MCF 10A (cell line): Measurements from ENCODE around the gene DEDD. TPM values are rescaled to one million over a fixed set of nuclear protein-coding genes. Genes with fewer than 3 reads are reported as not detected.
A peak's percentile ranks its signal among the peaks of the same experiment; 100 is the strongest.

Experiments used
- BruUV-seq: library from RNA; stranded (reverse); fragments of 400-500 nt; replicated peaks from 2 replicates; lab custom pipeline; 2021; lab: Mats Ljungman, UMichigan
- CTCF ChIA-PET: fragments of 300-600 bp; sonication (Branson Sonifier 250); formaldehyde crosslinking; extraction: SDS; loops from one replicate; lab custom pipeline; 2021; ENCODE audit warnings: antibody characterized with exemption, inconsistent platforms; lab: Yijun Ruan, JAX
- POLR2A ChIA-PET: fragments of 300-600, 350-650 bp; sonication (Branson Sonifier 250); formaldehyde crosslinking; extraction: SDS; loops from one replicate; lab custom pipeline; 2020; ENCODE audit warnings: antibody characterized with exemption, inconsistent platforms; lab: Yijun Ruan, JAX
- DNase-seq: peaks from one replicate; pipeline ENCODE4 v3.0.0-alpha.2; 2018; ENCODE audit not compliant: unreplicated experiment
- H3K27ac Mint-ChIP-seq: one replicate; pipeline ENCODE4 v1.8.0; 2022; ENCODE audit warnings: mild to moderate bottlenecking, low read depth, mixed read lengths; ENCODE audit not compliant: unreplicated experiment
- H3K27me3 Mint-ChIP-seq: one replicate; pipeline ENCODE4 v1.8.0; 2022; ENCODE audit warnings: mixed read lengths; ENCODE audit not compliant: insufficient read depth, unreplicated experiment
- H3K36me3 Mint-ChIP-seq: one replicate; pipeline ENCODE4 v1.8.0; 2022; ENCODE audit warnings: mild to moderate bottlenecking, moderate library complexity, mixed read lengths; ENCODE audit not compliant: insufficient read depth, unreplicated experiment
- H3K4me1 Mint-ChIP-seq: one replicate; pipeline ENCODE4 v1.8.0; 2022; ENCODE audit warnings: mixed read lengths; ENCODE audit not compliant: insufficient read depth, unreplicated experiment
- H3K4me3 Mint-ChIP-seq: one replicate; pipeline ENCODE4 v1.8.0; 2022; ENCODE audit warnings: mild to moderate bottlenecking, moderate library complexity, mixed read lengths; ENCODE audit not compliant: unreplicated experiment
- H3K9me3 Mint-ChIP-seq: one replicate; pipeline ENCODE4 v1.8.0; 2022; ENCODE audit warnings: mixed read lengths; ENCODE audit not compliant: unreplicated experiment
- CTCF ChIP-seq: fragments of 200-600 bp; IDR thresholded peaks from one replicate; pipeline ENCODE4 v1.8.0; 2022; ENCODE audit warnings: antibody characterized with exemption, mild to moderate bottlenecking; ENCODE audit not compliant: unreplicated experiment
- intact Hi-C: fragments of 100-400 bp; cut with micrococcal nuclease; formaldehyde crosslinking; loops from 2 replicates; pipeline ENCODE4 v1.14.1; 2022
- total RNA-seq: library from RNA; stranded (reverse); gene quantifications from 2 replicates; pipeline ENCODE4 v1.2.3, GENCODE V29; 2022

DEDD gene
- total RNA-seq, 1 experiment from 2014 or later: 73.6 TPM

GRCh38 chr1:161138431-161138830, 6.0 kb upstream of the DEDD start:
- intact Hi-C loops: loop anchor here (10.0 kb wide), 1 partner anchor 94 kb away; the partner anchor contains the start of gene USF1
- DNase-seq: no peak
- CTCF ChIA-PET: interaction anchor here (0.6 to 7.3 kb wide), 27 partner anchors 11 to 520 kb away, joined by 3 to 53 read pairs (median 4); partner anchors contain the start of genes KLHDC9 and USF1

GRCh38 chr1:161137881-161138280, 5.4 kb upstream of the DEDD start:
- Mint-ChIP-seq H3K4me3 (no peak overlapping the region), H3K27ac (no peak overlapping the region), H3K9me3 (no peaks in the 10 kb centered on the region), H3K4me1 (peaks cover 4% of the 10 kb centered on the region), H3K36me3 (peaks cover 32% of the 10 kb centered on the region), H3K27me3 (no peaks in the 10 kb centered on the region)
- DNase-seq: no peak
- BruUV-seq: no TSS peak
- ChIA-PET POLR2A (interaction anchor here (0.8 to 11.8 kb wide), 7 partner anchors 13 to 118 kb away, joined by 3 to 210 read pairs (median 3); partner anchors contain the start of genes F11R, UFC1, USF1 and USP21), CTCF (interaction anchor here (0.5 to 7.3 kb wide), 23 partner anchors 10 to 464 kb away, joined by 3 to 53 read pairs (median 5); partner anchors contain the start of genes KLHDC9 and PPOX)
- intact Hi-C loops: loop anchor here (10.0 kb wide), 1 partner anchor 93 kb away; the partner anchor contains the start of gene USF1
- no peak for TF ChIP-seq CTCF

More at GRCh38 chr1:161138431-161138830, 6.0 kb upstream of the DEDD start:
- TF ChIP-seq CTCF: no peak
- H3K36me3 Mint-ChIP-seq: peaks cover 36% of the 10 kb centered on the region
- no peak overlapping the region for H3K4me3 Mint-ChIP-seq
- H3K9me3 Mint-ChIP-seq: no peaks in the 10 kb centered on the region
- peaks cover 4% of the 10 kb centered on the region for H3K4me1 Mint-ChIP-seq
- no peaks in the 10 kb centered on the region for H3K27me3 Mint-ChIP-seq
- BruUV-seq: no TSS peak
- no peak overlapping the region for H3K27ac Mint-ChIP-seq
- POLR2A ChIA-PET: interaction anchor here (0.6 to 11.8 kb wide), 6 partner anchors 9 to 118 kb away, joined by 3 to 210 read pairs (median 3); partner anchors contain the start of genes F11R, UFC1 and USP21

- no peak overlapping the region for H3K4me3 Mint-ChIP-seq
- no peak for DNase-seq
- BruUV-seq: TSS peak; percentile 76
- no peaks in the 10 kb centered on the region for H3K27me3 Mint-ChIP-seq
- H3K9me3 Mint-ChIP-seq: no peaks in the 10 kb centered on the region
- ChIA-PET CTCF (interaction anchor here (0.7 to 2.2 kb wide), 18 partner anchors 11 to 1373 kb away, joined by 3 to 6 read pairs (median 4); partner anchors contain the start of genes NIT1 and PFDN2), POLR2A (interaction anchor here (0.7 to 11.8 kb wide), 38 partner anchors 8 to 1457 kb away, joined by 3 to 210 read pairs (median 5); partner anchors contain the start of genes ADAMTS4, B4GALT3, DUSP12 and F11R)
- H3K36me3 Mint-ChIP-seq: peaks cover 52% of the 10 kb centered on the region
- H3K27ac Mint-ChIP-seq: no peak overlapping the region
- no peak for TF ChIP-seq CTCF
- H3K4me1 Mint-ChIP-seq: peaks cover 23% of the 10 kb centered on the region
- intact Hi-C loops: loop anchor here (2.0 to 10.0 kb wide), 2 partner anchors 60 to 88 kb away; partner anchors contain the start of gene USF1
Measured at GRCh38 chr1:161133220-161133740, 813 bp upstream of the DEDD start.
